GOT3 (cell line): ENCODE results near the gene CCDC34.
"Not testable (repeated sequence)": the region's sequence is repeated elsewhere in the genome, so short reads cannot be mapped to it uniquely, and the experiment has no call there.

Experiments used
- DNase-seq: peaks from one replicate; lab custom pipeline; 2025; ENCODE audit warnings: mixed read lengths; lab: John Stamatoyannopoulos, UW

The CCDC34 gene

GRCh38 chr11:27321340-27321739 lies 41.7 kb downstream of the CCDC34 start:
- not testable (repeated sequence) for DNase-seq

- DNase-seq = no peak
These were observed 43.9 kb downstream of the CCDC34 start for GRCh38 chr11:27319072-27319471.

GRCh38 chr11:27317751-27318150 lies 45.3 kb downstream of the CCDC34 start:
- no peak for DNase-seq

- no peak for DNase-seq
These were observed 47.2 kb downstream of the CCDC34 start for GRCh38 chr11:27315836-27316235.

DNA sequence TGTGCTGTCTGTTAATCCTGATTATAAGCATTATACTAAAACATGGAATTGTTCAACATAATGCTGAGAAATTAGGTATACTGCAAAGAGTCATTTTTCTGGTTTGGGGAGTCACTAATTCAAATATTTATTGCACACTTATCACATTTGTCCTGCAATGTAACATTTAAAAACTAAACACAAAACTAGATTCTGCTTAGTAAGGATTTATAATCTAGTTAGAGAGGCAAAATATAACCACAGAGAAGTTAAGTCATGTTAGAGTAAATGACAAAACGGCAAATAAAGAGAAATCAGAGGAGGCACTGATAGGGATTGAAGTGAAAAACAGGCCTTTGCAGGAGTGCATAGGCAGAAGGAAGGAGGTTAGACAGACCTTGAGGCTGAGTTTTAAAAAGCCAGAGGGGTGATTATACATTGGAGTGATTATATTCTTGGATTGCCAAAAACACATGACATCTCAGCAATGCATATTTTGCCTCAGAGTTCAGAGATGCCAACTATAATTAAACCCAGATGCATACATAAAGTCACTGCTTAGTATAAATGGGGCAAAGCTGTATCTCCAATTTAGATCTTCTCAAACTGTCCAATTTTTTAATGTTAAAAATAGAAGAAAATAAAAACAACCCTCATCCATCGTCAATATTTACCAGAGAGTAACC lies 49.7 kb downstream of the CCDC34 start:
- no peak for DNase-seq

- DNase-seq = no peak
These were observed 50.9 kb downstream of the CCDC34 start for GRCh38 chr11:27312110-27312509.

DNA sequence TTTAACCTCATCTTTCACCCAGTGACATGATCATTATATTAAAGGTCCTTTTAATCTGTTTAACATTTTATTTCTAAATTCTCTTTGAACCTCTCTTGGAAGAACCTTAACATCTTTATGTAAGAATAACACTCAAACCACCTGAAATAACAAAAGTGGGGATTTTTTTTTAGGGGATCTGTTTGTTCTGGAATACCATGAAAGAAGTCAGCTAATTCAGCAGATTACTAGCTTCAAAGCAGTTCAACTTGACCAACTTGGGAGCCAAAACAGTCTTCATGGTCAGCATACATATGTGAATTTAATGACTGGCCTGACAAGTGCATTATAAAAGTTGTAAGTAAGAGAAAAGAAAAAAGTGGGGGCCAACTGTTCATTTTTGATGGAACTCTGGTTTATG lies 52.3 kb downstream of the CCDC34 start:
- no peak for DNase-seq

DNA sequence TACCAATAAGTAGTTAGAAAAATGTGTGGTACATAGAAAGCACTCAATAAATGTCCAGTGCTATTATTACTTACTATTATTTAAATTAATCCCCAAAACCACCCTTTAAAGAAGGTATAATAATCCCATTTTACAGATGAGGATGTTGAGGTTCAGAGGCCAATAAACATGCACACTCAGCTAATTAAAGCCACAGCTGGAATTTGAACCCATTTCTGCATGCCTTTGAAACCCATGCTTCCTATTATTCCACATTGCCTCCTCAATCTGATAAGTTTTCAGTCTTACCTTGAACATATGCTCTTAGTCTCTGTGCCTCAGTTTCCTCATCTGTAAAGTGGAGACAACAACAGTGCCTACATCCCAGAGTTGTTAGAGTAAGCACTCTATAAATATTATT lies 52.8 kb downstream of the CCDC34 start:
- DNase-seq = no peak

DNA sequence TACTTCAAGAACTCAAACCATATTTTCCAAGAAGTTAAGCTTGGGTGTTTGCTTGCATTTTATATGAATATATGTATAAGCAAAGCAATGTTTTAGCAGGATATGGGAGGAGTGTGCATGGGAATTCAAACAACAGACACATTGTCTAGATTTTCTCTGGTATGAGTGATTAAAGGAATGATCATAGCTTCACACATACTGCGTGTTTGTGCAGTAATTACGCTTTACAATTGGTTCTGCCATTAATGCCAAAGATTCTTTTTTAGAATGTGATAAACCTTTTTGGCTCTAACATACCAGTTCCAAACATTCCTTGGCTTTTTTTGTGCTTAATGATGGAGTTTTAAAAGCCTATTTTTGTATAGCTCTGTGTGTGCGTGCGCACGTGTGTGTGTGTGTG lies 54.0 kb downstream of the CCDC34 start:
- no peak for DNase-seq

- no peak for DNase-seq
These were observed 55.8 kb downstream of the CCDC34 start for GRCh38 chr11:27307232-27307631.

GRCh38 chr11:27305751-27306150 lies 57.3 kb downstream of the CCDC34 start:
- no peak for DNase-seq

DNA sequence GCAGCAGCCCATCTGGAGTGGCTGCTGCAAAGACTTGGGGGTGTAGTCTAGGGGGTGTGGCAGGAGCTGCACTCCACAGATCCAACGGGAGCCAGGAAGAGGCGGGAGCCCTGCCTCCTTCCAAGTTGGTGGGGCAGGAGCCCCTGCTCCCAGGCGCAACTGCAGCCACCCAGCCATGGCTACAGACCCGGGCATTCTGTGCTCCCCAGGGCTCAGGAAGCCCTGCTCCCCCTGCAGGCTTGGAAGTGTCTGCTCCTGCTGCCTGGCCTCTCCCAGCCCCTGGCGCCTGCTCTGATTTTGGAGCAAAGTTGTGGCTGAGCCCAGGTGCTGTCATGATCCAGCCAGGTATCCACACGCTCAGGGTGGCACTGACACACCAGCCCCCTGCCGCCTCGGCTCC lies 58.5 kb downstream of the CCDC34 start:
- no peak for DNase-seq

DNA sequence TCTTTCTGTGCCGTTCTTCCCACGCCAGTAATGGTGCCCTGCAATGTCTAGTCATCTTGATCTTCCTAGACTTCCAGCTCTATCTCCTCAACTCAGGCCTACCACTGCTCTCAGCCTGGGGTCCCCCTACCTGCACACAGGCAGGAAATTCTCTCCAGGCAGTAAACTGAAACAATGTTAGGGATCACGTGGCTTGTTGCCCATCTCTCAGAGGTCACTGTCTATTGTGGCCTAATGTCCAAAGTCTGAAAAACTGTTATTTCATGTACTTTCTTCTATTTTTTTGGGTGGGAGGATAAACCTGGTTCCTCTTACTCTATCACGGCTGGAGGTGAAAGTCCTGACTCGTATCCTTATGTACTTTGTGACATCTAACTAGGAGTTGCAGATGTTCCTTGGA lies 59.1 kb downstream of the CCDC34 start:
- DNase-seq = no peak

- no peak for DNase-seq
These were observed 62.0 kb downstream of the CCDC34 start for GRCh38 chr11:27300974-27301373.

- no peak for DNase-seq
These were observed 65.4 kb downstream of the CCDC34 start for GRCh38 chr11:27297616-27298015.

GRCh38 chr11:27296497-27296896 lies 66.5 kb downstream of the CCDC34 start:
- no peak for DNase-seq

DNA sequence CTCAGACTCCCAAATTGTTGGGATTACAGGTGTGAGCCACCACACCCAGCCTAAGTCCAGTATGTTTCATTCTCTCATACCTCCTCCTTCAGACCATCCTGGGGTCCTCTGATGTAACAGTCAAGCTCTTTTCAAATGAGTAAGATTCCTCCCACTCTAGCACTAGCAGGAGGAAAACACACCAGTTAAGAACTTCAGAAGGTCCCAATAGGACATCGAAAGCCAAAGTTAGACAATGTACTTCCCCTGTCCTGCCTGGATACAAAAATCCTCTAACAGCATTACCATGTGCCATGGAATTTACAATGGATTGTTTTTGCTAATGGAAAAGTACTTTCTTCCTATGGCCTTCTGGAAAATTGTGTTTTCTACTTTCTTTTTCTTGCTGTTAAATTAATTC lies 67.1 kb downstream of the CCDC34 start:
- no peak for DNase-seq

- DNase-seq = no peak
These were observed 68.4 kb downstream of the CCDC34 start for GRCh38 chr11:27294654-27295053.

DNA sequence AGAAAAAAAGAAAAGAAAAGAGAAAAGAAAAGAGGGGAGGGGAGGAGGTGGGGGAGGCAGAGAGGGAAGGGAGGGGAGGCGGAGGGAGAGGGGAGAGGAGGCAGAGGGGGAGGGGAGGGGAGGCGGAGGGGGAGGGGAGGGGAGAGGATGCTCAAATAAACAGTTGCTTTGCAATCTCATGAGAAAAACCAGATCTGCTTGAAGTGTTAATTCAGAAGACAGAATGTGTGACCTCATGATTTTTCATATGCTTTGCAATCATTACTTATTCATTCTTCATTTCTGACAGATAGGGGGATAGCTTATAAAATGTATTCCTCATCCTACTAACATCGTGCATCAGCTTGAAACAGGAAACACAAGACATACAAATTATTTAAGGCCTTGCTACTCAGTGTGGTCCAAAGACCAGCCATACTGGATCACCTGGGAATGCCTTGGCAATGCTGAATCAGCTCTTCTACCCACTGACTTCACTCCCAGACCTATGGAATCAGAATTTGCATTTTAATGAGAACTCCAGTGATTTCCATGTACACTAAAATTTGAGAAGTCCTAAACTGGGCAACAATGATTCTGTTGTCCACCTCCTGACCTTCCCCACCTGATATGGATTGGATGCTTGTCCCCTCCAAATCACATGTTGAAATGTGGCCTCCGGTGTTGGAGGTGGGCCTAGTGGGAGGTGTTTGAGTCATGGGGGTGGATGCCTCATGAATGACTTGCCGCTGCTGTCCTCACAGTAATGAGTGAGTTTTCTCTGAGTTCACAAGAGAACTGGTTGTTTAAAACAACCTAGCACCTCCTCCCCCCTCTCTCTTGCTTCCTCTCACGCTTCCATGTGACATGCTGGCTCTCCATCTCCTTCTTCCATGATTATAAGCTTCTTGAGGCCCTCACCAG lies 69.2 kb downstream of the CCDC34 start:
- no peak for DNase-seq

DNA sequence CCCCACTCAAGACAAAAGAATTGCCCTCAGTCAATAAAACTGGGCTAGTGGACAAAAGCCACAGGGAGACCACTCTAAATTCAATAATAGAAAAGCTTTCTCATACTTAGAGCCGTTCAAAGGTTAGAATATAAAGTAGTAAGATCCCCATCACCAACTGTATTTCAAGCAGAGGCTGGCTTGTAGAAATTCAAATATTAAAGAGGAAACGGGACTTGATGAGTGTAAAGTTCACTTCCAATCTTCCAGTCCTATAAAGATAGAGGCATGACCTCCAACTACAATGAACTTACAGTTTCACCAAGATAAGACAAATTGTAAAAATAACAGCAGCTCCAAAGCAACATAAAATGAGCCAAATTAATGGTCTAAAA lies 70.4 kb downstream of the CCDC34 start:
- no peak for DNase-seq

DNA sequence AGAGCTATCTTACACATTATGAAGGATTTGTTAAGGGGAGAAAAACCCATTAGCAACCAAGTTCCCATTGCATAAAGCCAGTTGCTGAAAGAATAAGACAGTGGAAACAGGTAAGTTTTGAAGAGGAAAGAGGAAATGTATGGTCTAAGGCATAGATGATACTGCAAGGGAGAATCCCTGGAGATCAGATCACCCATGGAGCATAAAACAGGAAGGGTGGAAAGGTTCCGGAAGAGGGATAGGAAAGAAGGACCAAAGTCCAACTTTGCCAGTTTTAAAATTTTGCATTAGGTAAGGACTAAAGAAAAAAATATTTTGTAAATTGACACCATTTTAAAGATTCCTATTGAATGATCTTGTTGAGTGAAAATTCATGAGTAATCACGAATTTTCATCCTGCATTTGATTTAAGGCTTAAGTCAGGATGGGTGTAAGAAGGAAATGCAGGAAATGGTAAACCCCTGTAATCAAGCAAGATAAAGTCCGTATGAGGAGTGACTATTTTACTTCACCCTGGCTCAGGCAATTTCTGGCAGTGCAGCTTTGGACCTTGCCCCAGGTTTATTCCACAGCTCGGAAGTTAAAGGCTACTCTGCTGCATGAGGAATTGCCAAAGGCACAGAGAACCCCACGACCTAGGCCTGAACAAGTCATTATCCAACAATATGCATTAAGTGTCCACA lies 70.9 kb downstream of the CCDC34 start:
- no peak for DNase-seq

DNA sequence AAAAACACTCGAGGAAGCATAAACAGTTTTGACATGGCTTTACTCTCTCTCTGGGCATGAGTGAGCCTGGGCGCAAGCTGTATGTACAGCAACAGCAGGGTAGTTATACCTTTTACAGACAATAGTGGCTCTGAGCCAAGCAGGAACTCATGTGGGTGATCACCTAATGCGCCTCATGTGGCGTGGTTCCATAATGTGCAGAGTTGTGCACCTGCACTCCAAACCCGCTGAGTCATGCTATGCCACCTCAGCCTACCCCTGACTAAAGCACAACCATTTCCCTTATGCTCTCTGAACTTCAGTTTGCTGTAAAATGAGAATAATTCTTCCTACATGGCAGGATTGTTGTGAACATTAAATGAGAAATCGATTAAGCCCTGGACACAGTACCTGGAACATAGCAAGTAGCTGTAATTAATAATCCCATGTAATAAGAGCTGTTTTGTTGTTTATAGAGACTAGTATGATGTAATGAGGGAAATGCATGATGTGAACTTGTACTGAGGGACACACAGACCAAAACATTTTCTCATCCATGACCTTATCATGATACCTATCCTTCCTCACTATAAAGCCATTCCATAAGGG lies 71.6 kb downstream of the CCDC34 start:
- DNase-seq = no peak
